ENCODE data around the gene POLE. TPM values are rescaled to one million over a fixed set of nuclear protein-coding genes. Genes with fewer than 3 reads are reported as not detected.

The POLE gene
- total RNA-seq, 1 experiment from 2014 or later, result 200 TPM

DNA sequence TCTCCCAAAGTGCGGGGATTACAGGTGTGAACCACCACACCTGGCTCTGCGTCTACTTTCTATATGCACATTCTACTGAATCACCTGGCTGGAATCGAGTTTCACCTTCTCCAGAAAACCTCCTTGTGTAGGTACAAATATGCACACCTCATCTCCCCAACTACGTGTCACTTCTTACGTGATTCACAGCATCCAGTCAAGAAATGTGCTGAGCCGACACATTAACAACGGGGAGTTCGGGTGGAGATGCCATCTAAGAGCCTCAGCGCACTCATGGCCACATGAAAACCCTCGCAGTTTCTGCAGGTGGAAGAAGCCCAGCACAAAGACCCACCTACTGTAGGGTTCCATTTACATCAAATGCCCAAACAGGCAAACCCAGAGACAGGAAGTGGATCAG lies 39.3 kb downstream of the POLE start:
- peaks cover 39% of the 10 kb centered on the region for H3K36me3 Mint-ChIP-seq (ENCODE audit: insufficient read depth, unreplicated experiment)
- no peaks in the 10 kb centered on the region for H3K4me1 Mint-ChIP-seq (ENCODE audit: low read depth, unreplicated experiment)
- DNase-seq, result no peak
- CTCF ChIA-PET, result interaction anchor here (0.7 to 1.5 kb wide), 2 partner anchors 14 to 49 kb away, joined by 3 read pairs; no protein-coding TSS in a partner anchor
- no peaks in the 10 kb centered on the region for H3K27me3 Mint-ChIP-seq (ENCODE audit: unreplicated experiment)
- BruUV-seq (replicated peaks), result no TSS peak
- H3K9me3 Mint-ChIP-seq (ENCODE audit: low read depth, unreplicated experiment), result no peaks in the 10 kb centered on the region
- H3K27ac Mint-ChIP-seq (ENCODE audit: unreplicated experiment), result no peak overlapping the region
- TF ChIP-seq CTCF (IDR thresholded peaks at IDR 0.05; ENCODE audit: unreplicated experiment), result no peak
- intact Hi-C loops (cut with micrococcal nuclease; ENCODE audit: unreplicated experiment), result no loop called here
- no peak overlapping the region for H3K4me3 Mint-ChIP-seq (ENCODE audit: low read depth, unreplicated experiment)

GRCh38 chr12:132646850-132647249 lies 40.3 kb downstream of the POLE start:
- CTCF ChIA-PET, result interaction anchor here (1.4 kb wide), 1 partner anchor 9 kb away, joined by 3 read pairs; no protein-coding TSS in a partner anchor
- Mint-ChIP-seq H3K4me3 (ENCODE audit: low read depth, unreplicated experiment) (no peak overlapping the region), H3K27ac (ENCODE audit: unreplicated experiment) (no peak overlapping the region), H3K4me1 (ENCODE audit: low read depth, unreplicated experiment) (no peaks in the 10 kb centered on the region), H3K36me3 (ENCODE audit: insufficient read depth, unreplicated experiment) (peaks cover 37% of the 10 kb centered on the region), H3K9me3 (ENCODE audit: low read depth, unreplicated experiment) (no peaks in the 10 kb centered on the region), H3K27me3 (ENCODE audit: unreplicated experiment) (no peaks in the 10 kb centered on the region)
- DNase-seq, result no peak
- no peak for TF ChIP-seq CTCF (IDR thresholded peaks at IDR 0.05; ENCODE audit: unreplicated experiment)
- intact Hi-C loops (cut with micrococcal nuclease; ENCODE audit: unreplicated experiment), result no loop called here
- BruUV-seq (replicated peaks), result no TSS peak

GRCh38 chr12:132642846-132643835 lies 44.0 kb downstream of the POLE start:
- Mint-ChIP-seq H3K27ac (ENCODE audit: unreplicated experiment) (no peak overlapping the region), H3K4me1 (ENCODE audit: low read depth, unreplicated experiment) (no peaks in the 10 kb centered on the region), H3K4me3 (ENCODE audit: low read depth, unreplicated experiment) (no peak overlapping the region), H3K36me3 (ENCODE audit: insufficient read depth, unreplicated experiment) (peaks cover 43% of the 10 kb centered on the region), H3K9me3 (ENCODE audit: low read depth, unreplicated experiment) (no peaks in the 10 kb centered on the region), H3K27me3 (ENCODE audit: unreplicated experiment) (no peaks in the 10 kb centered on the region)
- intact Hi-C loops (cut with micrococcal nuclease; ENCODE audit: unreplicated experiment), result no loop called here
- CTCF ChIA-PET, result no interaction called here
- BruUV-seq (replicated peaks), result no TSS peak
- DNase-seq, result no peak
- no peak for TF ChIP-seq CTCF (IDR thresholded peaks at IDR 0.05; ENCODE audit: unreplicated experiment)

DNA sequence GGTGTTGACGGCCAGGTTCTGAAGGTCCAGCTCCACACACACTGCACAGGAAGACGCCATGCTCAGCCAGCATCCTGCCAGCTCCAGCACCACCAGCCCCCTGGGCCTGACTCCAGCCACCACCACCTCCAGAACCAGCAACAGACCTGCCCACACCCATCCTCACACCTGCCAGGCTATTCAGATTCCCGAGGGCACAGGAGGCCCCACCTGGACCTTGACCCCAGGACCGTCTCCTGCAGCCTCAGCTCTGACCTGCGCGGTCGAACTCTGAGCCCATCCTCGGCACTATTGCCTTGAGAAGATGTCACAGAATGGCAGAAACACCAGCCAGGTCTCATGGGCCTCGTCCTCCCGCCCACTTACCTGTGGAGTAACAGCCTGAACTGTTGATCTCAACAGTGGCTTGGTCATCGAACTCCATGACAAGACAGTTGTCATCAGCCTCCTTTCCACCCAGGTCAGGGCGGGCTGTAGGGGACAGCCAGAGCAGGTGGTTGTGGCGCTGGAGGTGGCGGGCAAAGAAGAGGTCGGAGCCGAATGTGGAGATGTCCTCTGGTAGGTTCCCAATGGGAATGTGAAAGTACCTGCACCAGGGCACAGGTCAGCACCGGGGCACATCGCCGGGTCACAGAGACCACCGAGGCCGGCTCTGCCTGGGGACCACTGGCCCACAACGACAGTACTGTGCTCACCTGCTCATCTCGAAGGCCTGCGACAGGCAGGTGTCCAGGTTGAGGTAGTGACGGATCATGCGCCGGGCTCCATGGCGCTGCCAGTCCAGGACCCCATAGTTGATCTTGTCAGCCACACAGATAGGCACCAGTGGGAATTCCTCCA lies 45.1 kb downstream of the POLE start:
- no peak overlapping the region for H3K27ac Mint-ChIP-seq (ENCODE audit: unreplicated experiment)

More for the DNA sequence above, 45.1 kb downstream of the POLE start:
- Mint-ChIP-seq H3K36me3 (ENCODE audit: insufficient read depth, unreplicated experiment) (peaks cover 47% of the 10 kb centered on the region), H3K4me1 (ENCODE audit: low read depth, unreplicated experiment) (no peaks in the 10 kb centered on the region), H3K4me3 (ENCODE audit: low read depth, unreplicated experiment) (no peak overlapping the region), H3K9me3 (ENCODE audit: low read depth, unreplicated experiment) (no peaks in the 10 kb centered on the region), H3K27me3 (ENCODE audit: unreplicated experiment) (no peaks in the 10 kb centered on the region)
- BruUV-seq (replicated peaks), result TSS peak; percentile 42
- intact Hi-C loops (cut with micrococcal nuclease; ENCODE audit: unreplicated experiment), result no loop called here
- no peak for DNase-seq
- CTCF ChIA-PET, result interaction anchor here (0.6 to 0.7 kb wide), 2 partner anchors 223 to 293 kb away, joined by 3 to 4 read pairs; no protein-coding TSS in a partner anchor
- TF ChIP-seq CTCF (IDR thresholded peaks at IDR 0.05; ENCODE audit: unreplicated experiment), result no peak

Data from Calu3 (cell line).